ENCODE measurements around the gene KRT71. TPM values are rescaled to one million over a fixed set of nuclear protein-coding genes. Genes with fewer than 3 reads are reported as not detected.

KRT71 gene
- total RNA-seq, 1 experiment from 2014 or later, result not detected

GRCh38 chr12:52528641-52529143 is 24.3 kb downstream of the KRT71 start:
- H4K20me1 ChIP-seq (ENCODE audit: insufficient read depth), result no peaks in the 10 kb centered on the region
- no peaks in the 10 kb centered on the region for H3K36me3 ChIP-seq (ENCODE audit: low read depth)
- H3K79me2 ChIP-seq (ENCODE audit: low read depth), result no peaks in the 10 kb centered on the region
- H3F3A ChIP-seq (ENCODE audit: insufficient read depth, low read depth), result no peaks in the 10 kb centered on the region
- no peak overlapping the region for H3K27ac ChIP-seq
- POLR2A ChIA-PET (ENCODE audit: unreplicated experiment), result no interaction called here
- peak in 1 of 2 experiments; percentile 11 for DNase-seq
- no TSS peak for BruUV-seq (replicated peaks)
- no peak overlapping the region for H3K4me3 ChIP-seq
- intact Hi-C loops (cut with micrococcal nuclease; ENCODE audit: unreplicated experiment), result loop anchor here (10.0 kb wide), 1 partner anchor 446 kb away; no protein-coding TSS in a partner anchor
- no peaks in the 10 kb centered on the region for H3K9me3 ChIP-seq (ENCODE audit: insufficient read depth, low read depth)
- no peaks in the 10 kb centered on the region for H3K9me2 ChIP-seq (ENCODE audit: insufficient read depth)
- H3K4me2 ChIP-seq, result no peak overlapping the region
- TF ChIP-seq EZH2 (IDR thresholded peaks at IDR 0.05; ENCODE audit: low read depth) (no peak), CTCF (conservative IDR thresholded peaks at IDR 0.05) (no peak)
- CTCF ChIA-PET, result no interaction called here
- H3K27me3 ChIP-seq (ENCODE audit: insufficient read depth, low read depth), result no peaks in the 10 kb centered on the region
- H3K4me1 ChIP-seq (replicated peaks; ENCODE audit: insufficient read depth), result peaks cover 22% of the 10 kb centered on the region
- no peak overlapping the region for H2AFZ ChIP-seq

- ChIA-PET CTCF (no interaction called here), POLR2A (ENCODE audit: unreplicated experiment) (no interaction called here)
- H3K9me2 ChIP-seq (ENCODE audit: insufficient read depth), result no peaks in the 10 kb centered on the region
- no peaks in the 10 kb centered on the region for H3K79me2 ChIP-seq (ENCODE audit: low read depth)
- H3K9me3 ChIP-seq (ENCODE audit: insufficient read depth, low read depth), result no peaks in the 10 kb centered on the region
- H3K4me3 ChIP-seq, result no peak overlapping the region
- H3K36me3 ChIP-seq (ENCODE audit: low read depth), result no peaks in the 10 kb centered on the region
- peaks cover 9% of the 10 kb centered on the region for H3F3A ChIP-seq (ENCODE audit: insufficient read depth, low read depth)
- no peak for TF ChIP-seq EZH2 (IDR thresholded peaks at IDR 0.05; ENCODE audit: low read depth)
- TF ChIP-seq CTCF (conservative IDR thresholded peaks at IDR 0.05), result no peak
- H4K20me1 ChIP-seq (ENCODE audit: insufficient read depth), result no peaks in the 10 kb centered on the region
- intact Hi-C loops (cut with micrococcal nuclease; ENCODE audit: unreplicated experiment), result loop anchor here (10.0 kb wide), 1 partner anchor 448 kb away; no protein-coding TSS in a partner anchor
- no peak overlapping the region for H2AFZ ChIP-seq
- DNase-seq, result no peak
- no TSS peak for BruUV-seq (replicated peaks)
- H3K27ac ChIP-seq, result no peak overlapping the region
- no peaks in the 10 kb centered on the region for H3K27me3 ChIP-seq (ENCODE audit: insufficient read depth, low read depth)
- H3K4me2 ChIP-seq, result no peak overlapping the region
- H3K4me1 ChIP-seq (replicated peaks; ENCODE audit: insufficient read depth), result peaks cover 36% of the 10 kb centered on the region
Measured at GRCh38 chr12:52527121-52527800, 25.7 kb downstream of the KRT71 start.

- no peak overlapping the region for H2AFZ ChIP-seq
- no peaks in the 10 kb centered on the region for H3K36me3 ChIP-seq (ENCODE audit: low read depth)
- no peak overlapping the region for H3K4me3 ChIP-seq
- no peak overlapping the region for H3K4me2 ChIP-seq
- peaks cover 42% of the 10 kb centered on the region for H3K4me1 ChIP-seq (replicated peaks; ENCODE audit: insufficient read depth)
- H3K27ac ChIP-seq, result no peak overlapping the region
- no TSS peak for BruUV-seq (replicated peaks)
- ChIA-PET POLR2A (ENCODE audit: unreplicated experiment) (no interaction called here), CTCF (no interaction called here)
- peaks cover 16% of the 10 kb centered on the region for H3F3A ChIP-seq (ENCODE audit: insufficient read depth, low read depth)
- intact Hi-C loops (cut with micrococcal nuclease; ENCODE audit: unreplicated experiment), result loop anchor here (10.0 kb wide), 1 partner anchor 448 kb away; no protein-coding TSS in a partner anchor
- H3K79me2 ChIP-seq (ENCODE audit: low read depth), result no peaks in the 10 kb centered on the region
- no peak for DNase-seq
- no peaks in the 10 kb centered on the region for H3K27me3 ChIP-seq (ENCODE audit: insufficient read depth, low read depth)
- H3K9me2 ChIP-seq (ENCODE audit: insufficient read depth), result no peaks in the 10 kb centered on the region
- no peak for TF ChIP-seq EZH2 (IDR thresholded peaks at IDR 0.05; ENCODE audit: low read depth)
- TF ChIP-seq CTCF (conservative IDR thresholded peaks at IDR 0.05), result no peak
- no peaks in the 10 kb centered on the region for H3K9me3 ChIP-seq (ENCODE audit: insufficient read depth, low read depth)
- no peaks in the 10 kb centered on the region for H4K20me1 ChIP-seq (ENCODE audit: insufficient read depth)
Measured at GRCh38 chr12:52526511-52526951, 26.4 kb downstream of the KRT71 start.
